ENCODE results near the gene GKN1.

DNA sequence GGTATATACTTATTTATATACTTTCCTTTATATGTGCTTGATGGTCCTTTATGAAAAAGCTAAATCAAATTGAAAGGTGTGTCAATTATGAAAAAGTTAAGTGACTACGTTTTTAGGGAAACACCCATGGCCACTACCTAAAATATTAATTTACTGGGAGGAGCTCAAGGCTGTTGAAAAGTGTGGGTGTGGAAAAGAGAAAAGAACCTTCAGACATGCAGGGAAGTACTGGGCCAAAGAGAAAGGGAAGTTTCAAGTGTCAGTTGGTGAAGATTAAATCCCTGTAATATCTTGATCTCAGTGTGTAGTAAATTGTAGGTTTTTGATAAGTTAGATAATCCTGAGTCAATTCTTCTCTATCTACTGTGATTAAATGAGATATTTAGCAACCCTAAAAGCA is 6.2 kb upstream of the GKN1 start:
- TF ChIP-seq, protein P1, sequence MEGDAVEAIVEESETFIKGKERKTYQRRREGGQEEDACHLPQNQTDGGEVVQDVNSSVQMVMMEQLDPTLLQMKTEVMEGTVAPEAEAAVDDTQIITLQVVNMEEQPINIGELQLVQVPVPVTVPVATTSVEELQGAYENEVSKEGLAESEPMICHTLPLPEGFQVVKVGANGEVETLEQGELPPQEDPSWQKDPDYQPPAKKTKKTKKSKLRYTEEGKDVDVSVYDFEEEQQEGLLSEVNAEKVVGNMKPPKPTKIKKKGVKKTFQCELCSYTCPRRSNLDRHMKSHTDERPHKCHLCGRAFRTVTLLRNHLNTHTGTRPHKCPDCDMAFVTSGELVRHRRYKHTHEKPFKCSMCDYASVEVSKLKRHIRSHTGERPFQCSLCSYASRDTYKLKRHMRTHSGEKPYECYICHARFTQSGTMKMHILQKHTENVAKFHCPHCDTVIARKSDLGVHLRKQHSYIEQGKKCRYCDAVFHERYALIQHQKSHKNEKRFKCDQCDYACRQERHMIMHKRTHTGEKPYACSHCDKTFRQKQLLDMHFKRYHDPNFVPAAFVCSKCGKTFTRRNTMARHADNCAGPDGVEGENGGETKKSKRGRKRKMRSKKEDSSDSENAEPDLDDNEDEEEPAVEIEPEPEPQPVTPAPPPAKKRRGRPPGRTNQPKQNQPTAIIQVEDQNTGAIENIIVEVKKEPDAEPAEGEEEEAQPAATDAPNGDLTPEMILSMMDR (IDR thresholded peaks at IDR 0.05) = no peak
- TF ChIP-seq, protein P2, sequence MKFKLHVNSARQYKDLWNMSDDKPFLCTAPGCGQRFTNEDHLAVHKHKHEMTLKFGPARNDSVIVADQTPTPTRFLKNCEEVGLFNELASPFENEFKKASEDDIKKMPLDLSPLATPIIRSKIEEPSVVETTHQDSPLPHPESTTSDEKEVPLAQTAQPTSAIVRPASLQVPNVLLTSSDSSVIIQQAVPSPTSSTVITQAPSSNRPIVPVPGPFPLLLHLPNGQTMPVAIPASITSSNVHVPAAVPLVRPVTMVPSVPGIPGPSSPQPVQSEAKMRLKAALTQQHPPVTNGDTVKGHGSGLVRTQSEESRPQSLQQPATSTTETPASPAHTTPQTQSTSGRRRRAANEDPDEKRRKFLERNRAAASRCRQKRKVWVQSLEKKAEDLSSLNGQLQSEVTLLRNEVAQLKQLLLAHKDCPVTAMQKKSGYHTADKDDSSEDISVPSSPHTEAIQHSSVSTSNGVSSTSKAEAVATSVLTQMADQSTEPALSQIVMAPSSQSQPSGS (CRISPR knock-in tag; IDR thresholded peaks at IDR 0.05; ENCODE audit: borderline replicate concordance, low read depth) = no peak
- TF ChIP-seq, protein P3, sequence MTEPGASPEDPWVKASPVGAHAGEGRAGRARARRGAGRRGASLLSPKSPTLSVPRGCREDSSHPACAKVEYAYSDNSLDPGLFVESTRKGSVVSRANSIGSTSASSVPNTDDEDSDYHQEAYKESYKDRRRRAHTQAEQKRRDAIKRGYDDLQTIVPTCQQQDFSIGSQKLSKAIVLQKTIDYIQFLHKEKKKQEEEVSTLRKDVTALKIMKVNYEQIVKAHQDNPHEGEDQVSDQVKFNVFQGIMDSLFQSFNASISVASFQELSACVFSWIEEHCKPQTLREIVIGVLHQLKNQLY (CRISPR knock-in tag; IDR thresholded peaks at IDR 0.05) = no peak
